Neural cell (in vitro differentiated cells): ENCODE results near the gene TSSC4. TPM values are rescaled to one million over a fixed set of nuclear protein-coding genes. Genes with fewer than 3 reads are reported as not detected.

Experiments used
- H2AFZ ChIP-seq: fragments of 200-600, 300-800 bp; sonication (generic), shearing (Covaris generic); 2 replicates; pipeline ENCODE4 v1.6.0; 2014; ENCODE audit warnings: low read depth, mild to moderate bottlenecking, antibody characterized with exemption, low read length, moderate library complexity
- H3F3A ChIP-seq: fragments of 200-600 bp; shearing (Covaris generic); 2 replicates; pipeline ENCODE4 v1.6.1; 2016; ENCODE audit warnings: mild to moderate bottlenecking, moderate library complexity, mixed read lengths, antibody characterized with exemption, low read length; ENCODE audit not compliant: insufficient read depth, poor library complexity, severe bottlenecking
- H3K27ac ChIP-seq: fragments of 200-600, 300-800 bp; sonication (generic), shearing (Covaris generic); 2 replicates; pipeline ENCODE4 v1.5.1; 2014; ENCODE audit warnings: mild to moderate bottlenecking, low read length, moderate library complexity
- H3K27me3 ChIP-seq: fragments of 300-800, 200-600 bp; sonication (generic), shearing (Covaris generic); 2 replicates; pipeline ENCODE4 v1.6.0; 2014; ENCODE audit warnings: mild to moderate bottlenecking, low read depth, low read length, moderate library complexity; ENCODE audit not compliant: insufficient read depth
- H3K36me3 ChIP-seq: fragments of 300-800, 200-600 bp; sonication (generic), shearing (Covaris generic); 2 replicates; pipeline ENCODE4 v1.5.1; 2014; ENCODE audit warnings: mild to moderate bottlenecking, antibody characterized with exemption, low read length, moderate library complexity; ENCODE audit not compliant: insufficient read depth
- H3K4me2 ChIP-seq: fragments of 300-800, 200-600 bp; sonication (generic), shearing (Covaris generic); 2 replicates; pipeline ENCODE4 v1.6.0; 2014; ENCODE audit warnings: mild to moderate bottlenecking, low read length
- H3K4me3 ChIP-seq: fragments of 300-800, 200-600 bp; sonication (generic), shearing (Covaris generic); 2 replicates; pipeline ENCODE4 v1.5.1; 2014; ENCODE audit warnings: mild to moderate bottlenecking, low read length, moderate library complexity
- H3K79me2 ChIP-seq: fragments of 200-600 bp; shearing (Covaris generic); replicated peaks from 2 replicates; pipeline ENCODE4 v1.6.0; 2014; ENCODE audit warnings: mild to moderate bottlenecking, low read length, moderate library complexity; ENCODE audit not compliant: insufficient read depth
- H3K9ac ChIP-seq: fragments of 300-800, 200-600 bp; sonication (generic), shearing (Covaris generic); 2 replicates; pipeline ENCODE4 v1.6.1; 2016; ENCODE audit warnings: mild to moderate bottlenecking, low read length, mixed read lengths
- H3K9me2 ChIP-seq: fragments of 200-600 bp; shearing (Covaris generic); 2 replicates; pipeline ENCODE4 v1.6.1; 2016; ENCODE audit warnings: mild to moderate bottlenecking, low read length, mixed read lengths; ENCODE audit not compliant: insufficient read depth
- H3K9me3 ChIP-seq: fragments of 200-600, 300-800 bp; sonication (generic), shearing (Covaris generic); 2 replicates; pipeline ENCODE4 v1.6.1; 2016; ENCODE audit warnings: mild to moderate bottlenecking, mixed run types, low read length, moderate library complexity, mixed read lengths
- H4K20me1 ChIP-seq: fragments of 200-600 bp; shearing (Covaris generic); 2 replicates; pipeline ENCODE4 v1.6.1; 2016; ENCODE audit warnings: mild to moderate bottlenecking, mixed run types; ENCODE audit not compliant: insufficient read depth
- EP300 ChIP-seq: fragments of 450-650 bp; conservative IDR thresholded peaks from 2 replicates; pipeline ENCODE4 v1.6.1; 2014; ENCODE audit warnings: antibody characterized with exemption, mild to moderate bottlenecking, moderate library complexity; ENCODE audit not compliant: poor library complexity, severe bottlenecking
- EZH2 ChIP-seq: fragments of 200-600, 300-800 bp; shearing (Covaris generic), sonication (generic); IDR thresholded peaks from 2 replicates; pipeline ENCODE4 v1.6.1; 2014; ENCODE audit warnings: antibody characterized with exemption, low read length, borderline replicate concordance, mild to moderate bottlenecking; ENCODE audit not compliant: insufficient read depth, poor library complexity, severe bottlenecking
- MXI1 ChIP-seq: fragments of 450-650 bp; conservative IDR thresholded peaks from 2 replicates; pipeline ENCODE4 v1.6.1; 2014; ENCODE audit warnings: antibody characterized with exemption, mild to moderate bottlenecking; ENCODE audit not compliant: poor library complexity, severe bottlenecking
- POLR2AphosphoS5 ChIP-seq: IDR thresholded peaks from 2 replicates; pipeline ENCODE4 v1.6.1; 2012
- RAD21 ChIP-seq: fragments of 450-650 bp; conservative IDR thresholded peaks from 2 replicates; pipeline ENCODE4 v1.6.1; 2014; ENCODE audit warnings: antibody characterized with exemption, mild to moderate bottlenecking, moderate library complexity
- REST ChIP-seq: IDR thresholded peaks from 2 replicates; pipeline ENCODE4 v1.6.1; 2012; ENCODE audit warnings: borderline replicate concordance
- SMC3 ChIP-seq: fragments of 450-650 bp; conservative IDR thresholded peaks from 2 replicates; pipeline ENCODE4 v1.6.1; 2014; ENCODE audit warnings: antibody characterized with exemption, mild to moderate bottlenecking, moderate library complexity; ENCODE audit not compliant: poor library complexity
- TAF1 ChIP-seq: IDR thresholded peaks from 2 replicates; pipeline ENCODE4 v1.6.1; 2012; ENCODE audit warnings: low read depth
- polyA plus RNA-seq: library from polyadenylated mRNA; depleted of rRNA; stranded (reverse); fragments of >200 nt; gene quantifications from 2 replicates; pipeline ENCODE4 v1.2.3, GENCODE V29; 2014
- TF ChIP-seq, protein P1 (sequence below): fragments of 450-650 bp; IDR thresholded peaks from 2 replicates; pipeline ENCODE4 v1.5.1; 2014; ENCODE audit warnings: antibody characterized with exemption, mild to moderate bottlenecking, moderate library complexity; ENCODE audit not compliant: poor library complexity, severe bottlenecking

TSSC4 gene
- polyA plus RNA-seq, 1 donor from 2014 or later = 54.3 TPM

DNA sequence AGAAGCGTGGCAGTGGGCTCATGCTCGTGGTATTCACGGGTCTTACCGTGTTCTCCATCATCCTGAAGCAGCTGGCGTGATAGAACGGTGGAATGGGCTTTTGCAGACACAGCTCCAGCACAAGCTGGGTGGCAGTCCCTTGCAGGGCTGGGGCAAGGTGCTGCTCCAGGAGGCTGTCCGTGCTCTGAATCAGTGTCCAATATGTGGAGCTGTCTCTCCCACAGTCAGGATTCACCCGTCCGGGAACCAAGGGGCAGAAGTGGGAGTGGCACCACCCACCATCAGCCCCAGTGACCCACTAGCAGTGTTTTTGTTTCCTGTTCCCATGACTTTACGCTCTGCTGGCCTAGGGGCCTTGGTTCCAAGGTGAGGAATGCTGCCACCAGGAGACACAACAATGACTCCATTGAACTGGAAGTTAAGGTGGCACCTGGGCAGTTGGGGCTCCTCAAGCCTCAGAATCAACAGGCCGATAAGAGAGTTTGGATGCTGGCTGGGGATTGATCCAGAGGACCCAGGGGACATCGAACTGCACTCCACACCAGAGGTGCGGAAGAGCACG, 40.4 kb upstream of the TSSC4 start:
- H3K27me3 ChIP-seq = no peaks in the 10 kb centered on the region
- H3K27ac ChIP-seq = no peak overlapping the region
- no peaks in the 10 kb centered on the region for H3K36me3 ChIP-seq
- H4K20me1 ChIP-seq = no peaks in the 10 kb centered on the region
- no peaks in the 10 kb centered on the region for H3K9me3 ChIP-seq
- H3K9ac ChIP-seq = no peak overlapping the region
- no peaks in the 10 kb centered on the region for H3F3A ChIP-seq
- no peak overlapping the region for H2AFZ ChIP-seq
- H3K4me2 ChIP-seq = no peak overlapping the region
- no peaks in the 10 kb centered on the region for H3K79me2 ChIP-seq
- no peaks in the 10 kb centered on the region for H3K9me2 ChIP-seq
- TF ChIP-seq REST (no peak), TAF1 (no peak), MXI1 (no peak), SMC3 (no peak), RAD21 (no peak), EP300 (no peak), POLR2AphosphoS5 (no peak), EZH2 (no peak)
- TF ChIP-seq, protein P1, sequence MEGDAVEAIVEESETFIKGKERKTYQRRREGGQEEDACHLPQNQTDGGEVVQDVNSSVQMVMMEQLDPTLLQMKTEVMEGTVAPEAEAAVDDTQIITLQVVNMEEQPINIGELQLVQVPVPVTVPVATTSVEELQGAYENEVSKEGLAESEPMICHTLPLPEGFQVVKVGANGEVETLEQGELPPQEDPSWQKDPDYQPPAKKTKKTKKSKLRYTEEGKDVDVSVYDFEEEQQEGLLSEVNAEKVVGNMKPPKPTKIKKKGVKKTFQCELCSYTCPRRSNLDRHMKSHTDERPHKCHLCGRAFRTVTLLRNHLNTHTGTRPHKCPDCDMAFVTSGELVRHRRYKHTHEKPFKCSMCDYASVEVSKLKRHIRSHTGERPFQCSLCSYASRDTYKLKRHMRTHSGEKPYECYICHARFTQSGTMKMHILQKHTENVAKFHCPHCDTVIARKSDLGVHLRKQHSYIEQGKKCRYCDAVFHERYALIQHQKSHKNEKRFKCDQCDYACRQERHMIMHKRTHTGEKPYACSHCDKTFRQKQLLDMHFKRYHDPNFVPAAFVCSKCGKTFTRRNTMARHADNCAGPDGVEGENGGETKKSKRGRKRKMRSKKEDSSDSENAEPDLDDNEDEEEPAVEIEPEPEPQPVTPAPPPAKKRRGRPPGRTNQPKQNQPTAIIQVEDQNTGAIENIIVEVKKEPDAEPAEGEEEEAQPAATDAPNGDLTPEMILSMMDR = no peak
- no peak overlapping the region for H3K4me3 ChIP-seq

GRCh38 chr11:2361565-2361964, 39.0 kb upstream of the TSSC4 start:
- Histone ChIP-seq H3K9me2 (no peaks in the 10 kb centered on the region), H3K36me3 (no peaks in the 10 kb centered on the region), H3K27me3 (no peaks in the 10 kb centered on the region), H3K27ac (no peak overlapping the region), H4K20me1 (no peaks in the 10 kb centered on the region), H2AFZ (no peak overlapping the region), H3F3A (no peaks in the 10 kb centered on the region), H3K9ac (no peak overlapping the region), H3K4me3 (no peak overlapping the region), H3K9me3 (no peaks in the 10 kb centered on the region), H3K4me2 (no peak overlapping the region), H3K79me2 (no peaks in the 10 kb centered on the region)
- no peak for TF ChIP-seq REST
- TF ChIP-seq MXI1 = no peak
- no peak for TF ChIP-seq RAD21
- TF ChIP-seq, protein P1 = no peak
- TF ChIP-seq TAF1 = no peak
- TF ChIP-seq POLR2AphosphoS5 = no peak
- no peak for TF ChIP-seq SMC3
- no peak for TF ChIP-seq EZH2
- TF ChIP-seq EP300 = no peak
